Choroid plexus epithelial cell (primary cell): ENCODE data around the gene IL24.
A peak's percentile ranks its signal among the peaks of the same experiment; 100 is the strongest.

Experiments used
- DNase-seq: peaks from one replicate; pipeline ENCODE4 v3.0.0-alpha.2; 2010; ENCODE audit warnings: low read depth
- H3K4me3 ChIP-seq: 2 replicates; pipeline ENCODE4 v1.5.1; 2011; ENCODE audit warnings: low read depth, mild to moderate bottlenecking, control low read depth, low read length, moderate library complexity
- CTCF ChIP-seq: conservative IDR thresholded peaks from 2 replicates; pipeline ENCODE4 v1.5.1; 2011; ENCODE audit warnings: low read depth, mild to moderate bottlenecking, control low read depth, inconsistent platforms, low read length, moderate library complexity

IL24 gene

DNA sequence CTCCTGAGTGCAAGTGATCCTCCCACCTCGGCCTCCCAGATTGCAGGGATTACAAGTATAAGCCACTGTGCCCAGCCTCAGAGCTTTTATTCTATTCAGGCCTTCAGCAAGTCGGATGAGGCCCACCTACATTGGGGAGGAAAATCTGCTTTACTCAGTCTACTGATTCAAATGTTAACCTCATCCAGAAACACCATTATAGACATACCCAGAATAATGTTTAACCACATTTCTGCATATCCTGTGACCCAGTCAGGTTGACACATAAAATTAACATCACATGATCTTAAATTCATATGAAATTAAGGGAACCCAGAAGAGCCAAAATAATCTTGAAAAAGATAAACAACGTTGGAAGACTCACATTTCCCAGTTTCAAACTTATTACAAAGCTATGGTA lies 16.9 kb upstream of the IL24 start:
- no peak for TF ChIP-seq CTCF
- no peak overlapping the region for H3K4me3 ChIP-seq
- DNase-seq: no peak

GRCh38 chr1:206882555-206882954 lies 14.7 kb upstream of the IL24 start:
- no peak overlapping the region for H3K4me3 ChIP-seq
- TF ChIP-seq CTCF: no peak
- no peak for DNase-seq

DNA sequence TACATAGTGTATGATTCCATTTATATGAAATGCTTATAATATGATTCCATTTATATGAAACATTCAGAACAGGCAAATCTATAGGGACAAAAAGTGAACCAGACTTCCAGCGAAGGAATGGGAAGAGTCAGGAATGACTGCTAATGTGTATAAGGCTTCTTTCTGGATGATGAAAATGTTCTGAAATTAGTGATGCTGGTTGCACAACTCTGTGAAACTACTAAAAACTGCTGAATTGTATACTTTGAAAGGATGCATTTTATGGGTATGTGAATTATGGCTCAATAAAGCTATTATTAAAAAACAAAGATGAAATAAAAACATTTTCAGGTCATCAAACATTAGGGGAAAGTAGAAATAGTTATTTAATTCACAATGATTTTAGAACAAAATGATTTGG lies 14.1 kb upstream of the IL24 start:
- TF ChIP-seq CTCF: no peak
- DNase-seq: no peak
- H3K4me3 ChIP-seq: no peak overlapping the region

- H3K4me3 ChIP-seq: no peak overlapping the region
- TF ChIP-seq CTCF: no peak
- no peak for DNase-seq
These were observed 13.4 kb upstream of the IL24 start for GRCh38 chr1:206883876-206884275.

DNA sequence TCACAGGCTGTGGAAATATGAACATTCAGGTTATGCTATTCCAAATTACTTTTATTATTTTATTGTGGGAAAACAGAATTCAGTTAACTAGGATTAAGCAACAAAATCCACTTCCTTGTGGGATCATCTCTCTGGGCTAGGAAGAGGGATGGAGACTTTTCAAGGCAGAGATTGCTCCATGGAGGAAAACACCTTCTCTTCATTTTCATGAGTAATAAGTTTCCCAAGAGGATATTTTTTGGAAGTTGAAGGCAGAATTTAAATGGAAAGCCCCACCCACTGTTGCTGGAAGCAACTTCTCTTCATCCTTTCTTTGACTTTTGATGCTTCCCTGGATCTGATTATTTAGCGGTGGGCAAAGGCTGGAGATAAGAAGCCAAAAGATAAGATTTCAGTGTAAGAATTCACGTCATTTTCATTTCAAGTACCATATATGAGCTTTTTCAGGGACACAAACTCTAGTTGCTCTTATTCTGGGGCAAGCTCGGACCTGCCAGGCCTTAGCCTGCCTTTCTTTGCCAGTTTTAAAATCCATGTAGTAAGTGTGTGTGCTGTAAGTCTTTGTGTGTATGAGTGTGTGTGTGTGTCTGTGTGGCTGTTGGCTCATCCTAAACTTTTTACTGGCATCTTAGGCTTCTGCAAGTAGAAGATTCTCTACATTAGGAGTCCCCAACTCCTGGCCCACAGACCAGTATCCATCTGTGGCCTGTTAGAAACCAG lies 11.7 kb upstream of the IL24 start:
- TF ChIP-seq CTCF: no peak
- no peak overlapping the region for H3K4me3 ChIP-seq
- no peak for DNase-seq

- TF ChIP-seq CTCF: no peak
- DNase-seq: no peak
- H3K4me3 ChIP-seq: no peak overlapping the region
These were observed 10.4 kb upstream of the IL24 start for GRCh38 chr1:206886831-206887230.

- TF ChIP-seq CTCF: no peak
- no peak overlapping the region for H3K4me3 ChIP-seq
- DNase-seq: peak; percentile 55
These were observed 9.5 kb upstream of the IL24 start for GRCh38 chr1:206887701-206888100.
